ENCODE data around the gene USP3. TPM values are rescaled to one million over a fixed set of nuclear protein-coding genes. Genes with fewer than 3 reads are reported as not detected.

The USP3 gene
- total RNA-seq, 1 experiment from 2014 or later = 36.6 TPM

GRCh38 chr15:63514531-63514943 is 10.1 kb downstream of the USP3 start:
- peaks cover 75% of the 10 kb centered on the region for H3K4me1 Mint-ChIP-seq
- TF ChIP-seq TP53 (CRISPR knock-in tag; IDR thresholded peaks at IDR 0.05) (no peak), HMGXB4 (CRISPR knock-in tag; IDR thresholded peaks at IDR 0.05) (no peak), JUN (CRISPR knock-in tag; IDR thresholded peaks at IDR 0.05) (no peak), GABPB1 (CRISPR knock-in tag; IDR thresholded peaks at IDR 0.05) (peak; percentile 92)
- 0 out of 2 replicates have a peak overlapping the region, but pooled peaks have one; percentile 8 for H3K4me3 Mint-ChIP-seq
- no peak overlapping the region for H3K27ac Mint-ChIP-seq
- DNase-seq (ENCODE audit: low spot score) (no peak), ATAC-seq (no peak)
- ChIA-PET POLR2A (no interaction called here), CTCF (interaction anchor here (1.0 to 2.8 kb wide), 4 partner anchors 9 to 85 kb away, joined by 3 to 9 read pairs (median 4); no protein-coding TSS in a partner anchor)
- H3K27me3 Mint-ChIP-seq (ENCODE audit: low read depth) = no peaks in the 10 kb centered on the region; the same call in 1 of the 2 replicates
- H3K9me3 Mint-ChIP-seq = no peaks in the 10 kb centered on the region
- no peaks in the 10 kb centered on the region for H3K36me3 Mint-ChIP-seq

GRCh38 chr15:63517202-63517601 is 12.8 kb downstream of the USP3 start:
- Mint-ChIP-seq H3K27ac (peak overlapping the region; percentile 35; the same call in 1 of the 2 replicates), H3K4me1 (peaks cover 53% of the 10 kb centered on the region), H3K9me3 (no peaks in the 10 kb centered on the region), H3K27me3 (ENCODE audit: low read depth) (no peaks in the 10 kb centered on the region), H3K4me3 (no peak overlapping the region), H3K36me3 (no peaks in the 10 kb centered on the region)
- CTCF ChIA-PET = interaction anchor here (1.0 to 1.6 kb wide), 6 partner anchors 12 to 82 kb away, joined by 3 to 10 read pairs (median 6); no protein-coding TSS in a partner anchor
- ATAC-seq (no peak), DNase-seq (ENCODE audit: low spot score) (no peak)
- POLR2A ChIA-PET = no interaction called here
- TF ChIP-seq ZNF138 (CRISPR knock-in tag; conservative IDR thresholded peaks at IDR 0.05) (no peak), ZBTB43 (CRISPR knock-in tag; IDR thresholded peaks at IDR 0.05) (no peak), MYBL2 (CRISPR knock-in tag; IDR thresholded peaks at IDR 0.05) (no peak)

- ChIA-PET POLR2A (no interaction called here), CTCF (interaction anchor here (0.6 to 1.6 kb wide), 7 partner anchors 12 to 82 kb away, joined by 3 to 10 read pairs (median 5); no protein-coding TSS in a partner anchor)
- no peak for DNase-seq (ENCODE audit: low spot score)
- Mint-ChIP-seq H3K27me3 (ENCODE audit: low read depth) (no peaks in the 10 kb centered on the region), H3K9me3 (no peaks in the 10 kb centered on the region), H3K4me3 (no peak overlapping the region), H3K36me3 (no peaks in the 10 kb centered on the region), H3K27ac (no peak overlapping the region), H3K4me1 (peaks cover 49% of the 10 kb centered on the region)
- peak; percentile 87 for ATAC-seq
- TF ChIP-seq HMGA2 (CRISPR knock-in tag; IDR thresholded peaks at IDR 0.05) (no peak), CDX4 (CRISPR knock-in tag; IDR thresholded peaks at IDR 0.05; ENCODE audit: borderline replicate concordance) (no peak), GTF2I (CRISPR knock-in tag; conservative IDR thresholded peaks at IDR 0.05) (no peak), ATF1 (CRISPR knock-in tag; IDR thresholded peaks at IDR 0.05) (no peak), ZBTB43 (CRISPR knock-in tag; IDR thresholded peaks at IDR 0.05) (no peak), CTCF (IDR thresholded peaks at IDR 0.05) (no peak), MYBL2 (CRISPR knock-in tag; IDR thresholded peaks at IDR 0.05) (no peak), NR1H2 (CRISPR knock-in tag; IDR thresholded peaks at IDR 0.05) (no peak), NR2C2 (CRISPR knock-in tag; IDR thresholded peaks at IDR 0.05) (no peak), ESRRA (CRISPR knock-in tag; IDR thresholded peaks at IDR 0.05; ENCODE audit: borderline replicate concordance) (no peak), ZNF423 (CRISPR knock-in tag; IDR thresholded peaks at IDR 0.05) (no peak), NR3C1 (CRISPR knock-in tag; conservative IDR thresholded peaks at IDR 0.05; ENCODE audit: low read depth) (no peak), ZNF317 (CRISPR knock-in tag; IDR thresholded peaks at IDR 0.05; ENCODE audit: borderline replicate concordance, low read depth) (no peak), ZNF425 (CRISPR knock-in tag; conservative IDR thresholded peaks at IDR 0.05) (no peak)
Observed at GRCh38 chr15:63517628-63518027, 13.2 kb downstream of the USP3 start.
